SK-N-DZ (cell line): ENCODE data around the gene MYO5A.
"Not testable (repeated sequence)": the region's sequence is repeated elsewhere in the genome, so short reads cannot be mapped to it uniquely, and the experiment has no call there.

Source experiments
- DNase-seq: peaks from one replicate; pipeline ENCODE4 v3.0.0-alpha.2; 2015; ENCODE audit warnings: low spot score

MYO5A gene

GRCh38 chr15:52540374-52541012 lies 11.8 kb upstream of the MYO5A start:
- DNase-seq, result no peak

DNA sequence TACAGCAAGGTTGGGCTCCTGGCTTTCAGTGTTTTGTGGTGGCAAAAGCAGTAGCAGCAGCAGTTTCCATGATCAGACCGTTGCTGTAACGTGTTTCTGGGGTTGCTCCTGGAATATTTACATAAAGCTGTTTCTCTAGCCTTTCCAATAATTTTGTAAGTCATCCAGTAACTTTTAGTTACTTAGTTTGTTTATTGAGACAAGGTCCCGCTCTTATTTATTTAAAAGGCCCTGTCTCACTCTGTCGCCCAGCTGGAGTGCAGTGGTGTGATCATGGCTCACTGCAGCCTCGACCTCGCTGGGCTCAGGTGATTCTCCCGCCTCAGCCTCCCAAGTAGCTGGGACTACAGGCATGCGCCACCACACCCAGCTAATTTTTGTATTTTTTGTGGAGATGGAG lies 8.8 kb upstream of the MYO5A start:
- no peak for DNase-seq

DNA sequence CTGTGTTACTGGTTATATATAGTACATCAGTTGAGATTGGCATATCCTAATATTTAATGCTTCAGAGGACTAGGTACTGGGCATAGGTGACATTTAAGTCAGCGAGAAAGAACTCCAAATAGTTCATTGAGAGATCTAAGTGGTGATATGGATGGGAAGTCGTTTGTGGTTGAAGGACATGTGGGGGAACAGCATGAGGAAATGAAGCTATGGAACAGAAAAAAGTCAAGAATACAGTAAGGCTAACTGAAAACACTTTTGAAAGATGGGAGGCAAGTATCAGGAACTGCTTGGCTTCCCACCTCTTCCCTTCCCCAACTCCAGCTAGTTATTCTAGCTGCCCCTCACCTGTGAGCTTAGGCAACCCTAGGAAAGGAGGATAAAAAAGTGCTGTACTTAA lies 3.7 kb upstream of the MYO5A start:
- DNase-seq, result no peak

DNA sequence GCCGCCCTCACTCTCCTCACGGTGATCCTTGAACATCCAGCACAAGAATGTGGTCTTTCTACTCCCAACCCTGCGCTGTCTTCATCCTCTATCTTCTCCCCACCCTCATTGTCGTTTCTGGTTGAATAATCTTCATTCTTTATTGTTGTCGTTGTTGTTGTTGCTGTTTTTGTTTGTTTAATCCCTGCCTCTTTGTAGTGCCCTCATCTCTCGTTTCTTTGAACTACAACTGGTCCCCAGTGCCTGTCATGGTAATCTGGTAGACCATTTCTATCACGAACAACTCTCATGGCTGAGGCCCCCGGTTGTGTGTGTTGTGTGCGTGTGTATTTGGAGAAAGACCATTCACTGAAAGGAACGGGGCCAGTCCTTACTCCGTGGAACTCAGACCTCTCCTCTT lies 1.3 kb upstream of the MYO5A start:
- no peak for DNase-seq

DNA sequence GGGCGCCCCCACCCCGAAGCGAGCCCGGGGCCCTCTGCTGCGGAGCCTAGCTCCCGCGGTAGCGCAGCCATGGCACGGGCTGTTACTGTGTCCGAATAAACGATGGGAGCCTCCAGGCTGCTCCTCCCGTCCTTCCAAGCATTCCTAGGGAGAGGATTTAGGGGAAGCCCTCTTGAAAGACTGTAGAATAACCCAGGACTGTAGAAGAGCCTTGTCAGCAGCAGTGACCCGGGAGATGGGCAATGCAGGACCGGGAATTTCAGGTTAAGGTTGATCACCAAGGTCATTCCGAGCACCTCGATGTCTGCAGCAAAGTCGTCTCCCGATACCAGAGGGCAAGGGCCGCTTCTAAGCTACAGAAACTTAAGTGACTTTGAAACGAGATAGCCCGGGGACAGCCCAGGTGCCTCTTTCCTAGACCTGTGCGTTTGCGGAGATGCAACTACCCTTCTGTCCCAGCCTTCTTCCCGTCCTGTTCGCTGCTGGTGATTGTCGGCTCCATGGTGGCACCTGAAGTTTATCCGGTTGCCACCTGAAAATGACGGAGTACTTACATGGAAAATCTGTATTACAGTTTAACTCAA lies 753 bp upstream of the MYO5A start:
- DNase-seq, result peak; percentile 32

- peak; percentile 30 for DNase-seq
These were observed 643 bp downstream of the MYO5A start for GRCh38 chr15:52527911-52528563.

DNA sequence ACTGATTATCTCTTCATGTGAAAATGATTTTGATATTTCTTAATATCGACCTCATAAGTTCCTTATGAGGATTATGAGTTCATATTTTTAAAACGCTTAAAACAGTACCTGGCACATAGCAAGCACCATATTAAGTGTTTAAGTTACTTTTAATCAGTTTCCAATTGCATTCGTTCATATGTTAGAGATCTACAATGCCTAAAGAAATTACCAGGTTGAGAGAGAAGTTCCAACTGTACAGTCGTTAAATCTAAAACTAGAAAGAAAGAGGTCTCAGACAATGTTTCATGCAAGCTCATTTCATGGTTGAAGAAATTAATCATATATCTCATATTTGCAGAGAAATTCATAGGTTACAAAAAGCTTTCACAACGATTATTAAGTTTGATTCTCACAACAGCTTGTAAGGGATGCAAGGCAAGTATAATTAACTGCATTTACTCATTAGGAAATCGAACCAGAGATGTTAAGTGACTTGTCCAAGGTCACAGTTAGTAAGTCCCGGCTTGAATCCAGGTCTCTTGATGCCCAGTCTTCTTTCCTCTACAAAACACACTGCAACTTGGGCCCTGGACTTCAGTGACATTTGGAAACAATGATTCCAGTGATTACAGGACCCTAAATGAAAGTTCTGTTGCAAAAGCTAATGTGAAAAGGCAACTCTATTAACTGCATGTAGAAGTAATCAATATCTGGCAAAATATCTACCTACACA lies 1.3 kb downstream of the MYO5A start:
- no peak for DNase-seq

DNA sequence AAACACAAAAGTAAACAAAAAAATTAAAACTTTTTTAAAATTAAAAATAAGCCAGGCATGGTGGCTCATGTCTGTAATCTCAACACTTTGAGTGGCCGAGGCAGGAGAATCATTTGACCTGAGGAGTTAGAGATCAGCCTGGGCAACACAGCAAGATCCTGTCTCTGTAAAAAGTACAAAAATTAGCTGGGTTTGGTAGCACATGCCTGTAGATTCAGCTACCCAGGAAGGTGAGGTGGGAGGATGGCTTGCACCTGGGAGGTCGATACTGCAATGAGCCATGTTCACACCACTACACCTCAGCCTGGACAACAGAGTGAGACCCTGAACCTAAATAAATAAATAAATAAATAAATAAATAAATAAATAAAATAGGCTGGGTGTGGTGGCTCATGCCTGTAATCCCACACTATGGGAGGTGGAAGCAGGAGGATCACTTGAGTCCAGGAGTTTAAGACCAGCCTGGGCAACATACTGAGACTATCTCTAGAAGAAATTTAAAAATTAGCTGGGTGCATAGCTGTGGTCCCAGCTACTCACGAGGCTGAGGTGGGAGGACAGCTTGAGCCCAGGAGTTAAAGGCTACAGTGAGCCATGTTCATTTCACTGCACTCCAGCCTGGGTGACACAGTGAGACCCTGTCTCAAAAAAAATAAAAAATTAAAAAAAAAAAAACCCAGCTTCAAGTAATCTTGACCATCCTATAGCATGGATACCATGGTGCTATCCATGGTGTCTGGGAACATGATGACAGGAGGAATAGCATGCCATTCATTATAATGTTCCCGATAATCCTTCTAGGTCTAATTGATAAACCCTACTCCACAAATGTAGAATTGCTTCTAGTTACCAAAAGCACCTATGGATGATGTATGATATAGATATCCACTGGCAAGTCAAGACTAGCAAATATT lies 4.2 kb downstream of the MYO5A start:
- DNase-seq, result no peak

- DNase-seq, result no peak
These were observed 5.0 kb downstream of the MYO5A start for GRCh38 chr15:52523647-52524046.

DNA sequence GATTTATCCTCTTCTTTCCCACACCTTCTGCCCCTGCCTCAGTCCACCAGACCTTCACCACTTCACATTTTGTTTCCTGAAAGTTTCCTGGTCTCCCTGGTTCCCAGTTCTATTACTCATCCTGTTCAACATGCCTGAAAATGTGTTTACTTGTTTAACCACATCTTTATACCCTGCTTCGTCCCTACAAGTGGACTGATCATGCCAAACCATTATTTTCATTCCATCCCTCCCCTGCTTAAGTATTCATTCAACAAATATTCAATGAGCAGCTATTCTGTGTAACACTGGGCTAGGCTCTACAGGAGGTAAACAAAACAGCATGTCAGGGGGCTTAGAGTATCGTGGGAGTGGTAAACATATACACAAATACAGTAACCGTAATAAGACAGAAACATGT lies 5.5 kb downstream of the MYO5A start:
- DNase-seq, result no peak

- no peak for DNase-seq
These were observed 7.0 kb downstream of the MYO5A start for GRCh38 chr15:52521682-52522081.

DNA sequence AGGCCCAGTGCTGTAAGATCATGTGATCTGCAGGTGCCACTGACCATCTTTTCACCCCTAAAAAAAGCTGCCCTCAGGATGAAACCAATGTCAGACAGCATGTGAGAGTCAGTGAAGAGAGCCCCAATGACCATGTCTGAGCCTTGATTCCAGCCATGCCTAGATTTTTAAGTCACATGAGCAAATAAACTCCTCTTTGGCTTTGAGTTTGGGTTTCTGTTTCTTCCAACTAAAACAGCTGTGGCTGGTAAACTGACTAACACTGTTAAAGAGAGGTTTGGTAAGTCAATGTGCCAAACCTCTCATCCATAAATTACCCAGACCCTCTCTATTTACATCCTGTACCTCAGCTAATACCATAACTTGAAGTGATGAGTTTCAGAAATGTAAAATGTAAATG lies 8.3 kb downstream of the MYO5A start:
- no peak for DNase-seq

DNA sequence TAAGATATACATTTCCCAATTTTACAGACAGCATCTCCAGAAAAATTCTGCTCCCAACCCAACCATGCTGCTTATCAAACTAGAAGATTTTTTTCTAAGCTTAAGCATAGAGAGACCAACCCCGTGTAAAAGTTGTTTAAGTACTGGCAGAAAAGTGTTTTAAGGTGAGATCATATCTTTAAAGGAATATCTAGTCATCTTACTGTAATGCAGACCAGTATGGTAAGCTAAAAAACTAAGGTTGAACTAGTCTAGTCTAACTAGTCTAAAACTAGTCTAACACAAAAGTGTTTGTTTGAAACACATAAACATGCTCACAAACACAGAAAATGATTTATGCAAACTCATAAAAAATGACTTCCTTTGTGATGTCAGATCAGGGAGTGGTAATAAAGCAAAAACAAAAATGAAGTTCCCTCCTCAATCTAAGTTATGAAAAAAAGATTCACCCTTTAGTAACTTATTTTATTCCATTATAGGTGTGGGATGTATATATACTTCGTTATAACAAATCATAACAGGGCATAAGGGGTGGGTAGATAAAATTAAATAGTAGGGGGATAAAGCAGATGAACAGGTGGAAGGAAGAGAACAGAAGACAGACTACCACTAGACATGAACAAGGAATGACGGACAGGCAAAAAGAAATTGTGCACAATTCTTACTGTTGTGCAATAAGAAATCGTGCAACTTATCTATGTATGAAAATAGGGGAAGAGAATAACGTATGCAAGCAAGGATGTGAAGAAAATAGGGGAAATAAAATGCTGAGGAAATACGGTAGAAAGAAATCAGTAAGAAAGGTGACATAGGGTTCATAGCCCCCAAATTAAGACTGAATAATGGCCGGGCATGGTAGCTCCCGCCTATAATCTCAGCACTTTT lies 10.0 kb downstream of the MYO5A start:
- no peak for DNase-seq

DNA sequence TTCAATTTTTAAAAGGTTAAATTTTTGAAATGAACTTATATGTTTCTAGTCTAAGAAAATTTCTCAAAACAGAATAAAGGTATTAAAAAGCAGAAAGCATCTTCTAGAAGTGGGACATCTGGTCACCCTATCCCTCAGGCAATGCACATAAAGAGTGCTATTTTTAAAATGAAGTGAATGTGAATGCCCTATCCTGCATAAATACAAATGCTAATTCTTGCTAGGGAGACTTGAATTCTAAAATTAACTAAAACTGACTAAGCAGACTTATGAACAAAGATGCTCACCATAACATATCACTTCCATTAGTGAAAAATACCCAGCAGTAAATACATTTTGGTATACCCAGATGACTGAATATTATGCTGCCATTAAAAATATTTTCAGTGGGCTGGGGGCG lies 11.7 kb downstream of the MYO5A start:
- DNase-seq, result no peak

DNA sequence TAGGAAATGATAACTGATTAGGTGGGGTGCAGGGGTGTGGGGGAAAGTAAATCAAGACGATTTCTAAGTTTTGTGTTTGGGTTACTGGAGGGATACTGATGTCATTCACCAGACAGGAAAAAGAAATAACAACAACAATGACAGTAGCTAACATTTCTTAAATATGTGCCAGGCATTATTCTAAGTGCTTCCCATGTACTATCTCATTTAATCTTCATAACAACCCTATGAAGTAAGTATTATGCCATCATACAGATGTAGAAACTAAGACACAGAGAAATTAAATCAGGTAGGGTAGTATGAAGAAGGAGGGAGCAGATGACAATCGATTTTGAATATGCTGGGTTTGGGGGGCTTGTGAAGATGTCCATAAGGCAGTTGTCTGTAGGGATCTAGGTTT lies 13.3 kb downstream of the MYO5A start:
- no peak for DNase-seq

GRCh38 chr15:52514482-52514881 lies 14.2 kb downstream of the MYO5A start:
- DNase-seq, result no peak

GRCh38 chr15:52512869-52513268 lies 15.8 kb downstream of the MYO5A start:
- not testable (repeated sequence) for DNase-seq

GRCh38 chr15:52511084-52511483 lies 17.6 kb downstream of the MYO5A start:
- no peak for DNase-seq

- no peak for DNase-seq
These were observed 19.0 kb downstream of the MYO5A start for GRCh38 chr15:52509500-52510245.

- DNase-seq, result no peak
These were observed 22.1 kb downstream of the MYO5A start for GRCh38 chr15:52506549-52506948.
